H1 (cell line): ENCODE results near the gene ARRDC2. TPM values are rescaled to one million over a fixed set of nuclear protein-coding genes. Genes with fewer than 3 reads are reported as not detected.

Source experiments
- CTCF ChIA-PET: fragments of 300-600 bp; sonication (Branson Sonifier 250); formaldehyde crosslinking; loops from one replicate; lab custom pipeline; 2021; ENCODE audit not compliant: partially characterized antibody; lab: Charles Lee
- POLR2A ChIA-PET: fragments of 300-600 bp; sonication (Branson Sonifier 250); formaldehyde crosslinking; loops from one replicate; lab custom pipeline; 2021; ENCODE audit warnings: inconsistent platforms; ENCODE audit not compliant: partially characterized antibody; lab: Charles Lee
- DNase-seq, 2 experiments: peaks; one replicate each; pipeline versions ENCODE4 v3.0.0 to v3.0.0-alpha.2; 2010 to 2022; ENCODE audit warnings: low spot score in 2 of 2, low read depth in 1 of 2, mixed read lengths in 1 of 2
- FAIRE-seq: peaks from 2 replicates; lab custom pipeline; 2011; peaks lifted over from hg19 to GRCh38; lab: Jason Lieb, UNC
- H2AFZ ChIP-seq: 2 replicates; pipeline ENCODE4 v1.8.1; 2012; ENCODE audit warnings: low read length, inconsistent platforms
- H2AK5ac ChIP-seq: 2 replicates; pipeline ENCODE4 v1.6.1; 2013; ENCODE audit warnings: low read depth, low read length
- H2BK120ac ChIP-seq: replicated peaks from 2 replicates; pipeline ENCODE3; 2013; ENCODE audit warnings: low read depth, low read length, inconsistent platforms
- H2BK12ac ChIP-seq: 2 replicates; pipeline ENCODE4 v1.6.1; 2013; ENCODE audit warnings: low read depth, low read length
- H2BK15ac ChIP-seq: 2 replicates; pipeline ENCODE4 v1.6.1; 2013; ENCODE audit warnings: low read length
- H2BK20ac ChIP-seq: 2 replicates; pipeline ENCODE4 v1.6.1; 2013; ENCODE audit warnings: low read length
- H2BK5ac ChIP-seq: 2 replicates; pipeline ENCODE4 v1.6.1; 2013; ENCODE audit warnings: low read depth, low read length
- H3K14ac ChIP-seq: 2 replicates; pipeline ENCODE4 v1.6.1; 2013; ENCODE audit warnings: inconsistent platforms; ENCODE audit not compliant: insufficient read length
- H3K18ac ChIP-seq: 2 replicates; pipeline ENCODE4 v1.6.1; 2013; ENCODE audit warnings: low read length; ENCODE audit errors: extremely low read depth
- H3K23ac ChIP-seq: 2 replicates; pipeline ENCODE4 v1.6.1; 2013; ENCODE audit warnings: inconsistent platforms; ENCODE audit not compliant: insufficient read length
- H3K23me2 ChIP-seq: 2 replicates; pipeline ENCODE4 v1.6.1; 2013; ENCODE audit warnings: low read depth, low read length
- H3K27ac ChIP-seq: 2 replicates; pipeline ENCODE4 v1.6.1; 2011; ENCODE audit warnings: low read depth, low read length, inconsistent platforms
- H3K27me3 ChIP-seq, 4 experiments: replicated peaks in 1 of 4; 1 replicate in 1 of 4; 2 replicates in 3 of 4; pipeline versions ENCODE4 v1.6.1 to v1.8.1; 2011 to 2013; ENCODE audit warnings: low read length in 3 of 4, mild to moderate bottlenecking in 3 of 4, inconsistent platforms in 2 of 4, mixed read lengths in 2 of 4, moderate library complexity in 1 of 4; ENCODE audit not compliant: control insufficient read depth in 3 of 4, insufficient read depth in 3 of 4; ENCODE audit errors: extremely low read depth in 1 of 4
- H3K36me3 ChIP-seq, 4 experiments: 2 replicates each; pipeline versions ENCODE4 v1.6.1 to v1.8.1; 2011 to 2013; ENCODE audit warnings: mild to moderate bottlenecking in 4 of 4, low read length in 3 of 4, moderate library complexity in 2 of 4, control low read depth in 1 of 4, inconsistent platforms in 1 of 4; ENCODE audit not compliant: insufficient read depth in 4 of 4, control insufficient read depth in 2 of 4
- H3K4ac ChIP-seq: replicated peaks from 2 replicates; pipeline ENCODE3; 2013; ENCODE audit warnings: low read length, low read depth, mixed read lengths, inconsistent platforms; ENCODE audit not compliant: insufficient read length
- H3K4me1 ChIP-seq, 4 experiments: replicated peaks in 1 of 4; 1 replicate in 1 of 4; 2 replicates in 3 of 4; pipeline versions ENCODE4 v1.6.1 to v1.8.1; 2011 to 2013; ENCODE audit warnings: low read length in 3 of 4, inconsistent platforms in 2 of 4, mixed read lengths in 1 of 4; ENCODE audit not compliant: insufficient read depth in 4 of 4, control insufficient read depth in 3 of 4
- H3K4me2 ChIP-seq, 2 experiments: 2 replicates each; pipeline versions ENCODE4 v1.6.1 to v1.8.1; 2011 to 2013; ENCODE audit warnings: low read depth in 2 of 2, low read length in 2 of 2, control low read depth in 1 of 2, inconsistent platforms in 1 of 2, mild to moderate bottlenecking in 1 of 2; ENCODE audit not compliant: insufficient read depth in 1 of 2
- H3K4me3 ChIP-seq, 4 experiments: fragments of 200-600, 300-600 bp in 1 of 4; sonication (generic), shearing (Covaris generic), sonication (Bioruptor Twin) in 1 of 4; 2 replicates each; pipeline versions ENCODE4 v1.5.1 to v1.8.1; 2011 to 2016; ENCODE audit warnings: low read length in 4 of 4, low read depth in 3 of 4, control low read depth in 2 of 4, inconsistent platforms in 2 of 4, mild to moderate bottlenecking in 2 of 4, mixed read lengths in 1 of 4, moderate library complexity in 1 of 4; ENCODE audit not compliant: insufficient read depth in 2 of 4; ENCODE audit errors: extremely low read depth in 1 of 4
- H3K56ac ChIP-seq: replicated peaks from 2 replicates; pipeline ENCODE3; 2013; ENCODE audit warnings: low read depth, mild to moderate bottlenecking, mixed read lengths, low read length, inconsistent platforms; ENCODE audit not compliant: insufficient read length
- H3K79me1 ChIP-seq: 2 replicates; pipeline ENCODE4 v1.6.1; 2013; ENCODE audit warnings: low read depth, low read length, control low read depth
- H3K79me2 ChIP-seq, 2 experiments: 2 replicates each; pipeline versions ENCODE4 v1.6.1 to v1.8.1; 2012 to 2013; ENCODE audit warnings: low read length in 2 of 2, mild to moderate bottlenecking in 2 of 2, inconsistent platforms in 1 of 2; ENCODE audit not compliant: insufficient read depth in 2 of 2, control insufficient read depth in 1 of 2
- H3K9ac ChIP-seq, 4 experiments: replicated peaks in 1 of 4; 1 replicate in 1 of 4; 2 replicates in 3 of 4; pipeline versions ENCODE4 v1.6.1 to v1.8.1; 2011 to 2013; ENCODE audit warnings: low read depth in 3 of 4, low read length in 3 of 4, control low read depth in 2 of 4, mild to moderate bottlenecking in 2 of 4, moderate library complexity in 2 of 4, inconsistent platforms in 1 of 4; ENCODE audit errors: extremely low read depth in 1 of 4
- H3K9me3 ChIP-seq, 2 experiments: 2 replicates each; pipeline versions ENCODE4 v1.6.1 to v1.8.1; 2012 to 2013; ENCODE audit warnings: mild to moderate bottlenecking in 2 of 2, moderate library complexity in 2 of 2, control low read depth in 1 of 2, inconsistent platforms in 1 of 2, low read depth in 1 of 2, low read length in 1 of 2, mixed read lengths in 1 of 2; ENCODE audit not compliant: insufficient read depth in 2 of 2
- H4K20me1 ChIP-seq, 2 experiments: replicated peaks in 1 of 2; 2 replicates each; pipeline versions ENCODE3 to v1.8.1; 2011 to 2013; ENCODE audit warnings: inconsistent platforms in 2 of 2, low read length in 2 of 2, mild to moderate bottlenecking in 1 of 2; ENCODE audit not compliant: insufficient read depth in 2 of 2, control insufficient read depth in 1 of 2
- H4K5ac ChIP-seq: 2 replicates; pipeline ENCODE4 v1.6.1; 2013; ENCODE audit warnings: low read length, low read depth, mixed read lengths, inconsistent platforms; ENCODE audit not compliant: insufficient read length
- H4K8ac ChIP-seq: 2 replicates; pipeline ENCODE4 v1.8.0; 2013; ENCODE audit warnings: mild to moderate bottlenecking, moderate library complexity, low read length, inconsistent platforms; ENCODE audit not compliant: insufficient read depth; ENCODE audit errors: extremely low read depth
- H4K91ac ChIP-seq: replicated peaks from 2 replicates; pipeline ENCODE3; 2013; ENCODE audit warnings: low read length, mixed read lengths, inconsistent platforms; ENCODE audit not compliant: insufficient read length
- SIRT6 ChIP-seq: IDR thresholded peaks from one replicate; pipeline ENCODE4 v1.7.1; 2012; ENCODE audit warnings: low read length, inconsistent platforms
- SRF ChIP-seq: IDR thresholded peaks from 2 replicates; pipeline ENCODE4 v1.6.1; 2011; ENCODE audit warnings: mild to moderate bottlenecking, low read depth, low read length, moderate library complexity
- USF2 ChIP-seq: IDR thresholded peaks from 2 replicates; pipeline ENCODE4 v1.6.1; 2011; ENCODE audit warnings: low read length, improper control_type of control experiment
- WGBS, 2 experiments: shearing (Covaris generic) in 1 of 2; methylation state at CpG; one replicate each; pipeline versions ENCODE4 v1.1.6 to v1.1.7; 2013 to 2015; ENCODE audit warnings: low lambda C conversion rate in 2 of 2, mixed read lengths in 2 of 2, inconsistent platforms in 1 of 2, low coverage in 1 of 2, missing lambda C conversion rate in 1 of 2; ENCODE audit not compliant: insufficient replicate concordance in 2 of 2, insufficient coverage in 1 of 2, insufficient read length in 1 of 2; ENCODE audit errors: extremely low coverage in 1 of 2, missing lambda C conversion rate in 1 of 2; 5-methylcytosine and 5-hydroxymethylcytosine counted together
- polyA plus RNA-seq, 7 experiments: library from polyadenylated mRNA; depleted of rRNA in 3 of 7; stranded (reverse) in 5 of 7; unstranded in 2 of 7; fragments of >200 nt in 5 of 7; fragments of 200-250 nt in 2 of 7; gene quantifications; 1 replicate in 5 of 7; 2 replicates in 1 of 7; 4 replicates in 1 of 7; pipeline versions ENCODE4 v1.2.1 to v1.2.3, GENCODE V29; 2011 to 2013; ENCODE audit warnings: missing spikeins in 2 of 7, mixed read lengths in 2 of 7
- total RNA-seq: library from RNA; stranded (reverse); fragmentation: NEBNext Ultra II Directional; extraction: Animal tissue kit (Norgen Biotek cat#: 25700); gene quantifications from 2 replicates; pipeline ENCODE4 v1.2.1, GENCODE V29; 2021

Gene ARRDC2
- total and polyA plus RNA-seq, 2 of the 8 experiments (the other 6 are each of a cell fraction or from before 2014, with no cell fraction given): 5.4 to 6.9 TPM

GRCh38 chr19:18017275-18018083 lies 9.5 kb downstream of the ARRDC2 start:
- 84% methylated on average over 15 of the region's 15 CpGs; no CpG with 5 or more reads in 1 of the 2 experiments for WGBS, 2 experiments
- POLR2A ChIA-PET: interaction anchor here (0.7 kb wide), 1 partner anchor 158 kb away, joined by 3 read pairs; the partner anchor contains the start of gene RPL18A

More at GRCh38 chr19:18017275-18018083, 9.5 kb downstream of the ARRDC2 start:
- no peaks in the 10 kb centered on the region for H3K9me3 ChIP-seq
- H2AFZ ChIP-seq: no peak overlapping the region
- no peak overlapping the region for H3K4ac ChIP-seq
- H3K27me3 ChIP-seq: no peaks in the 10 kb centered on the region; a peak in 1 of 7 replicates
- H3K14ac ChIP-seq: no peak overlapping the region
- H3K23me2 ChIP-seq: no peaks in the 10 kb centered on the region
- no peak overlapping the region for H3K23ac ChIP-seq
- H3K79me1 ChIP-seq: no peaks in the 10 kb centered on the region
- no peak overlapping the region; the same call in 1 of the 2 replicates for H4K8ac ChIP-seq
- no peak overlapping the region for H2BK120ac ChIP-seq
- peak overlapping the region; percentile 47 for H4K91ac ChIP-seq
- no peak overlapping the region for H3K4me3 ChIP-seq
- no peaks in the 10 kb centered on the region for H4K20me1 ChIP-seq
- peak overlapping the region; percentile 53; the same call in 1 of the 2 replicates for H2BK15ac ChIP-seq
- no peak overlapping the region for H3K4me2 ChIP-seq
- no peak overlapping the region for H2BK5ac ChIP-seq
- DNase-seq (no peak), FAIRE-seq (no peak)
- no peaks in the 10 kb centered on the region for H3K36me3 ChIP-seq
- no peak overlapping the region for H4K5ac ChIP-seq
- no peak overlapping the region for H3K9ac ChIP-seq
- no peak overlapping the region for H3K56ac ChIP-seq
- H3K79me2 ChIP-seq: no peaks in the 10 kb centered on the region
- H2BK12ac ChIP-seq: no peak overlapping the region
- CTCF ChIA-PET: interaction anchor here (0.6 to 1.4 kb wide), 8 partner anchors 9 to 143 kb away, joined by 3 to 7 read pairs (median 4); no protein-coding TSS in a partner anchor
- no peak overlapping the region for H3K18ac ChIP-seq
- peaks cover 0 to 3% (median 1%) of the 10 kb centered on the region in 4 experiments; a peak in 1 of 7 replicates for H3K4me1 ChIP-seq
- H3K27ac ChIP-seq: no peak overlapping the region
- no peak overlapping the region for H2AK5ac ChIP-seq
- TF ChIP-seq USF2: no peak
- no peak for TF ChIP-seq SIRT6
- TF ChIP-seq SRF: no peak
- H2BK20ac ChIP-seq: no peak overlapping the region
